SIG-M5 (cell line): ENCODE measurements around the gene SACM1L.
"Not testable (repeated sequence)": the region's sequence is repeated elsewhere in the genome, so short reads cannot be mapped to it uniquely, and the experiment has no call there.

Experiments used
- DNase-seq: peaks from one replicate; lab custom pipeline; 2025; lab: John Stamatoyannopoulos, UW

The SACM1L gene

DNA sequence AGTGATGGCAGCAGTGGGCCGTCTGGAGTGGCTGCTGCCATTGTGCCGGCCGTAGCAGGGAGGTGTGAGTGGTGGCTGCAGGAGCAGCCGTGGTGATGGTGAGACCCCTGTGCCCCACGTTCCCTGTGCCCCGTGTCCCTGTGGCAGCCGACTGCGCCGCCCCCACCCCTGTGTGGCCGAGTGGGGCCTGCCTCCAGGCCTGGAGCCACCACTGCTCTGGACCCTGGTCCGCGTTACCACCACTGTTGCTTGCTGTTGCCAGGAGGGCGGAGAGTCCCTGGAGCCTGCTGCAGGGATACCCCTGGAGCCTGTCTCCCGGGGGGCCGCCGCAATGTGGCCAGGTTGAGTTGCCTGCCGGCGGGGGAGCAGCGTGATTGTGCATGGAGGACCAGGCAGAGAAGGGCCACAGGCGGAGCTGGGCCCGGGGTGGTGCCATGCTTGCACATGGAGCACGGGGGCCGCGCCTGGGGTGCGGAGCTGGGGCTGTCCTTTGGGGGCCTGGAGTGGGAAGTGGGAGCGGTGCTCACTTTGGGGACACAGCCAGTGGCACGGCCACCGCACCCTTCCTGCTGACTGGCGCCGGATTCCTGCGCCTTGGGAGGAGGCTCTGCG is 57.1 kb downstream of the SACM1L start:
- DNase-seq = no peak

DNA sequence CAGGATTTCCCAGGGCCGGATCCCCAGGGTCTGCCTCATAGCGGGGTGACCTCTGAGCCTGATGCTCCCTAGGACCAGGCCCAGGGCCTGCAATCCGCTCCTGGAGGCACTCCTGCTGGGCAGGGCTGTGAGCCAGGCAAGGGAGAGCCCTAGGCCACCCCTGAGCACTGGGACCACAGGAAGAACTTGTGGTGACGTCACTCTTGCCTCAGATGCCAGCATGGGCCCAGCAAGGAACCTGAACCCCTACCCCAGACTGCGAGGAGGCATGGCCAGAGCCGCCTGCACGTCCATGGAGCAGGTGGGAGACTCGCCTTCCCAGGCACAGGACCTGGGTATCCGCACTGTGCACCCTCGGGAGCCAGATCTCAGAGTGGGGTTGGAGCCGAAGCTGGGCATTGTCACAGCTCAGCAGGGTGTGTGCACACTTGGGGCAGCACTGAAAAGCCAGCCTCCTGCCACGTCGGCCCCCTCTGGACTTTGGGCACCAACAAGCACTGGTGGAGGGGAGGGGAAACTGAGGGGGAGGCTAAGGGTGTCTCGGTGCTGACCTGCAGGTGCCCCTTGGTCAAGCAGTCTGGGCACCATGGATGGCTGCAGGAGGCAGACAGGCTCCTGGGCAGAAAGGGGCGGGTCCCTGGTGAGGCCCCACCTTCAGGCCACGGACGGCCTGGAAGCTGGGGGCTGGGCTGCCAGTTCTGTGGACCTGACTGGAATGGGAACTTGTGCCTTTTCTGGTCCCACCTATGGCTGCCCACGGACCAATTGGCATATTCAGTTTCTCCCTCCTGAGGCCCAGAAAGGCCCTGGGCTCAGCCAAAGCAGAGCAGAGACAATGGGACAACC is 57.8 kb downstream of the SACM1L start:
- DNase-seq = no peak

DNA sequence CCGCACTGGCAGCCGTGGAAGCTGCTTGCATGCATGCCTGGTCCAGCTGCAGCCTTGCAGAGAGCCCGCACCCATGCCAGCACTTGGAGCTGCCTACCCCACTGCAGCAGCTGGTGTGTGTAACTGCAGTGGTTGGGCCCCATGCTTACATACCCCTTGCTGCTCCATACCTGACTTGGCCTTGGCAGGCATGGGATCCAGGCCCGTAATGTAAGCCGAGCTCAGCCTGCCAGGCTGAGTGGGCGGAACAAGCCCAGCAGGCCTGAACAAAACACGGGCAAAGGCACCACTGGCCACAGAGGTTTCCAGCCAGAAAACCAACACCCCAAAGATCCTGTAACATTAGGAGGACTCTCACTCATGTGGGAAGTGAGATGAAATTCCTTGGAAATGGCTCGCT is 58.9 kb downstream of the SACM1L start:
- DNase-seq = no peak

DNA sequence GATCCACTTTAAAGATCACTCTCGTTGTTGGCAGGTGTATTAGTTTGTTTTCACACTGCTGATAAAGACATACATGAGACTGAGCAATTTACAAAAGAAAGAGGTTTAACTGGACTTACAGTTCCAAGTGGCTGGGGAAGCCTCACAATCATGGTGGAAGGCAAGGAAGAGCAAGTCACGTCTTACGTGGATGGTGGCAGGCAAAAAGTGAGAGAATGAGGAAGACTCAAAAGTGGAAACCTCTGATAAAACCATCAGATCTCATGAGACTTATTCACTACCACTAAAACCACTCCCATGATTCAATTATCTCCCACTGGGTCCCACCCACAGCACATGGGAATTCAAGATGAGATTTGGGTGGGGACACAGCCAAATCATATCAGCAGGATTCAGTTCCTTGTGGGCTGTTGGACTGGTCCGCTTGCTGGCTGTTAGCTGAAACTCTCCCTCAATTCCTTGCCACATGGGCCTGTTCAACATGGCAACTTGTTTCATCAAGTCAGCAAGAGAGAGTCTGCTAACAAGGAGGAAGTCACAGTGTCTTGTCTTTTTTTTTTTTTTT is 59.9 kb downstream of the SACM1L start:
- not testable (repeated sequence) for DNase-seq

DNA sequence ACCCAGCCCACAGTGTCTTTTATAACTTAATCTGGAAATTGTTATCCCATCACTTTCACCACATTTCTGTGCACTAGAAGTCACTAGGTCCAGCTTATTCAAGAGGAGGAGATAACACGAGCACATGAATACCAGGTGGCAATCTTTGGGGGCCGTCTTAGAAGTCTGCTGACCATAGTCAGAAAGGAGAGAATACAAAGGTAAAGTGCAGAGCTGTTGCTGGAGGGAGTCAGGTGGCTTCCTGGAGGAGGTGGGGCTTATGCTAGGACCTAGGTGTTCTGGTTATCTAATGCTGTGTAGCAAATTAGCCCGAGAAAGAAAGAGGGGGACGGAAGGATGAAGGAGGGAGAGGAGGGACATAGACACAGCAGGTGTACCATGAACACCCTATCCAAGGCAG is 60.7 kb downstream of the SACM1L start:
- DNase-seq = no peak

DNA sequence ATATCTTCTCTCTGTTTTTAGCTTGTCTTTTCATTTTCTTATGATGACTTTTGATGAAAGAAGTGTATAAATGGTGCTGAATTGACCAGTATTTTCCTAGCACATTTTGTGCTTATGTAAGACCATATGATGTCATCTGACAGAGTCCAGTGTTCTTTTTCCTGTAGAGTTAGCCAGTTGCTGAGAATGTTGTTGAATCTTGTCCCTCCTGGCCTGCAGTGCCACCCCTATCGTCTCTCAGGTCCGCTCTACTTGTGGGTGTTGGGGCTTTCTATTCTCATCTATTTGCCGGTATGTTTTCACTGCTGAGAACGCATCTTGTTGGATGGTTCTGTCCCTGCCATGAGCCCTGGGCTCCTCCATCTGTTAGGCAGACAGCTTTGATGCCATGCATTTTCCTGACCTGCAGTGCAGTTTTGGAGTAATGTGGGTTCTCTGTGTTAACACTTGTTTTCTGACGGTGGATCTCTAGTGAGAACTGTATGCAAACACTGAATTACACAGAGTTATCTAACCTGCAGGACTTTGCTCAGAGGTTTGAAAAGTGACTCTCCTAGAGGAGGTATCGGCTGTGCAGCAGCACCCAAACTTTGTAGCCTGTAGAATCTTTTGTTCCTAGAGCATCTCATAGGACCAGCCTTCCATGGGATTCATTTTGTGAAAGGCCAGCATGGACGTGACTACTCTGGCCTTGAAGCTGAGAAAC is 62.5 kb downstream of the SACM1L start:
- DNase-seq = no peak

DNA sequence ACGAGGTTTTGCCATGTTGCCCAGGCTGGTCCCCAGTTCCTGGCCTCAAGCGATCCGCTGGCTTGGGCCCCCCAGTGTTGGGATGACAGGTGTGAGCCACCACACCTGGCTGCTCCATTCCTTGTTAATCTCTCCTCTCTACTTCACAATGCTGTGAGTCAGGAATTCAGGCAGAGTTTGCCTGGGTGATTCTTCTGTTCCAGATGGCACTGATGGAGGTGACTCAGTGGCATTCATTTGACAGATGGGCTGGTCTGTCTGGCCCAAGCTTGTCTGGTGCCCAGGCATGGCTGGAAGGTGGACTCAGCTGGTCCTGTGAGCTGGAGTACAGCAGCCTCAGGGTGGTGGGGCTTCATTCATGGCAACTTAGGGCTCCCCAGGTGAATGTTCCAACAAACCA is 63.9 kb downstream of the SACM1L start:
- no peak for DNase-seq

DNA sequence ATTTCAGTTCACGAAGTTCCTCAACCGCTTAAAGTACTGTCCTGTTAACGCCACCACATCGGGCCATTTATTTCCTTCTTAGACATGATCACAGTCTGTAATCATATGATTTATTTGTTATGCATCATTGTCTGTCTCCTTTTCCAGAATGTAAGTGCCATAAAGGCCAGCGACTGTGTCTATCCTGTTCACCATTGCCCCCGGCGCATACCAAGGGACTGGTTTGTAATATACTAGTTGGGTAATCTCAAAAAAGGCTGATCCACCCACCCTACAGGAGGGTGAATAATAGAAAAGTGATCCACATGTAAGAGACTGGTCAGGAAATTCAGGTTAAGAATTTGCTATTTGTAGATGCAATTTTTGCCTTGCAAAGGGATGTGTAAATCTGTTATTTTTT is 65.3 kb downstream of the SACM1L start:
- no peak for DNase-seq

DNA sequence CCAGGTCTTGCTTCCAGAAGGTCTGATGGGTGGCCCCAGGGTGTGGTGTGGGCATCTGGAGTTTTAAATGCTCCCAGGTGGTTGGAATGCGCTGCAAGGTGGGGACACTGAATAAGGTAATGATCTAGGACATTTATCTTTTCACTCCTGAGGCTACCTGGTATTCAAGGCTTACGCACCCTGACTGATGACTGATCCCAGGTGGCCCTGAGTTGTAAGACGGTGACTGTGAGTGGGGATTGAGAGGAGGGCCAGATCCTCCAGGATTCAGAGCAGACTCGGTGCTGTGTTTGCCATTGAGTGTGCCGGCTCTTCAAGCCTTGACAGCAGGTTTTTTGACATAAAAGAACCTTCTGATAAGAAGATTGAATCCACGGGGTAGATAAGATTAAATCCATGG is 66.9 kb downstream of the SACM1L start:
- DNase-seq = no peak

DNA sequence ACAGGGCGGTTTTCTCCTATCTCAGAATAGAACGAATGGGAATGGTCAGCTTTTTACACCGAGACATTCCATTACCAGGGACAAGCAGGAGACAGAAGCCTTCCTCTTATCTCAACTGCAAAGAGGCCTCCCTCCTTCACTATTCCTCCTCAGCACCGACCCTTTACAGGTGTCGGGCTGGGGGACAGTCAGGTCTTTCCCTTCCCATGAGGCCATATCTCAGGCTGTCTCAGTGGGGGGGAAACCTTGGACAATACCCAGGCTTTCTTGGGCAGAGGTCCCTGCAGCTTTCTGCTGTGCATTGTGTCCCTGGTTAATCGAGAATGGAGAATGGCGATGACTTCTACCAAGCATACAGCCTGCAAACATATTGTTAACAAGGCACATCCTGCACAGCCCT is 67.9 kb downstream of the SACM1L start:
- DNase-seq = not testable (repeated sequence)

DNA sequence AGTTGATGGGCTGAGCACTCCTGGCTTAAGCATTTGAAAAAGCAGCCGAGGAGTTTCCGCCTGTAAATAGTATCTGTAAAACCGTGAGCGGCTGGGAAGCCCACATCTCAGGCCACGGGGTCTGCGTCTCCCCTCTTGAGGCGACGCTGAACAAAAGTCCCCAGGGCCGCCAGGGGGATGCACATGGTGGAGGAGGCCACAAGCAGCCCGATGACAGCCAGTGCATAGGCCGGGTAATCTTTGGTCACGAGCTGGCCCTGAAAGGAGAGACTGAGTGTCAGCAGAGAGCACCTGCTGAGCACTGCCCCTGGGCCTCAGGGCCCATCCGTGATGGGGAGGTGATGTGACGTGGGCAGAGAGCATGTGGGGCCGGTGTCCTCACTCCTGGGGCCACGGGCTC is 69.7 kb downstream of the SACM1L start:
- DNase-seq = no peak

DNA sequence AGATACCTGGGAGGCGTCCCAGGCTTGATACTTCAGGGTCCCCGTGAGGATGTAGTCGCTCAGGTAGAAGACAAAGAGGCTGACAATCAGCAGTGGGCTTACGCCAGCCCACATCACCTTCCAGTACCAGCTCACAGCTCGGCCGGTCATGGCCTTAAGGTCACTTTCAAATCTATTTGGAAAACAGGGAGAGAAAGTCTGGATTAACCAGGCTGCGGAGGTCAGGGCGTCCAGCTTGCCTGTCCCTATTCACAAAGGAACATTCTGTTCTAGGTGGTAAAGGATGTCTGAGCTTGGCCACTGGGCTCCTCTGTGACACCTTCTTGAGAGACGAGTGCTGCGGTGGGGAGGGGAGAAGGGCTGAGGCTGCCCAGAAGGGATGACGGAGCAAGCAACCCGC is 70.7 kb downstream of the SACM1L start:
- no peak for DNase-seq

DNA sequence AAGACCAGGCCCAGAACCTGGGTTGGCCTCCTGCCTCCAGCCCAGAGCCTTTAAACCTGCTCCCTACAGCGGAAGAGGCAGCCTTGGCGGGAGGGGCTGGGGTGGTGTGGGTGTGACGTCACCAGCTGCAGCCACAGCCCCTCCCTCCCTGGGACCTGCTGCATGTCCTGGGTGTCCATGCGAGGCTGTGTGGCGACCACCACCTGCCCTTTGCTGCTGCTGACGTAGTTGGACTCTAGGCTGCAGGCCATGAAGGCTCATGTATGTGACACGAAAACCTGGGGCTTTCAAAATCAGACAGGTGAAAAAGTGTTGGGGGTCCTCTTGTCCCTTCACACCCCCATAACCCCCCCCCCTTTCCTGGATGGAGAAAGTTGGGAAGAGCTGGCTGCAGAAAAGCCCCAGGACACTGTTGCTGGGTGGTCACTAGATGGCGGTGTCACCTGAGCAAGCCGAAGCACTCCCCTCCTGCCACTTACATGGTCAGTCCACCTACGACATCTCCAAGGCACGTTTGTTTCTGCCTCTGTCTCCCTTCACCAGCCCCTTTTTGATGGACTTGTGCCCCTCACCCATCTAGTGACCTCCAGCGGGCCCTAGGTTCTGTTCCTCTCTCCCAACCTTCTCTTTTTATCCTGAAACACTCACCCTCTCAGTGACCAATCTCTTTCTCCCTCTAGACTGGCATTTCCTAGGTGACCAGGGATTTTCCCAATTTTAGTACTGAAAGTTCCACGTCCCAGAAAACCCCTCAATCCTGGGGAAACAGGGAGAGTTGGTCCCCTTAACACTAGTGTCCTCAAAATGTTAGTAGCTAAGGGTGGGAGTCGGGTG is 71.9 kb downstream of the SACM1L start:
- no peak for DNase-seq

DNA sequence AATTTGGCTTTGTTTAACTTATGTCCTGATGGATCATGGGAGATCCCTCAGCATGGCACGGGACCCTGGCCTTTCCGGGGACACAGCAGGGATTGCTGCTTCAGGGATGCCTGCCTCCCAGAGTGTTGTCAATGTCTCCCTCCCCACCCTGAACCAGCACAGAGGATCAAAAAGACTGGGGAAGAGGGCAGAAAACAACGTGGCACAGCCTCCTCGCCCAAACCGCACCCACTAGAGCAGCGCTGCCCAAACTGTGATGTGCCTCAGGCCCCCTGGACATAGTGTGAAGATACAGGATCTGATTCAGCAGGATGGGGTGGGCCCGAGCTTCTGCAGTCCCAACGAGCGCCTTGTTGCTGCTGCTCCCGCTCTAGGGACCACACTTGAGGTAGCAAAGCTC is 72.6 kb downstream of the SACM1L start:
- no peak for DNase-seq

DNA sequence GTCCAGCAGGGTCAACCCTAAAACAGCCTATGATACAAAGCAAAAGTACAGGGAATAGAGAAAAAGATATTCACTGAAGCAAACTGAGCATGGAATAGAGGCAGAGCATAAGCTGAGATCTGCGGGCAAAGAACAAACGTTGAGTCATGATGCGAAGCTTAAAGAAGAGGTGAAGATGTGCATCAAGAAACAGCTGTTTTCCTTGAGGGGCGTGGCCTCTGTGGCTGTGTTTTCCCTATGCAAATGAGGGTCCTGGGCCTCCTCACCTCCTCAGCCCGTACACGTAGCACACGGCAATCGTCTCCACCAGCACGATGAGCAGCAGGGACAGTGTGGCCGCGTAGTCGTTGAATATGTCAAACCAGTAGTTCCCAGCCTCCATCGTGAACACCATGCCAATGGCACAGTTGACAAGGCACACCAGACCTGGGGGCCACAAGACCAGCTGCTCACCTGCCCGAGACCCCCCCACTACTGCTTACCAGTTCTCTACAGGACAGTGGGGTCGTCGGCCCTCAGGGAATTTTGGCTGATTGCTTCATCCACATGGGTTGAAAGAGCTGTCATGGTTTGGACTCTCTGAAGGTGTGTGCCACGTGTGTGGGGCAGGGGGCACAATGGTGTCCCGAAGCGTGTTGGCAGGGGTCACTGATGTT is 73.6 kb downstream of the SACM1L start:
- DNase-seq = no peak

DNA sequence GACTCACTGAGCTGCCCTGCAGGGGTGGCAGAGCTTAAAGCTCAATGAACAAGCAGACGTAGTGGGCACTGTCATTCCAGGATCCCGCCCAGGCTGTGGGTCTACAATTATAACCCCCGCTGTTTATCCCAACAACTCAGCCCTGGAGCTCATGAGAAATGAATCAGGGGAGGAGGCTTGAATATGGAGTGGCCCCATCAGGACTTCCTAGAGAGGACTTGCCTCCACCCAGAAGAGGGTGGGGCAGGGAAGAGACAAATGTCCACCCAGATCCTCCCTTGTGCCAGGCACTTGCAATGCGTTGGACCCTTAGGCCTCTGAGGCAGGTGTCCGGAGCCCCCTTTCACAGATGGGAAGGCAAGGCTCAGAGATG is 74.1 kb downstream of the SACM1L start:
- DNase-seq = no peak

DNA sequence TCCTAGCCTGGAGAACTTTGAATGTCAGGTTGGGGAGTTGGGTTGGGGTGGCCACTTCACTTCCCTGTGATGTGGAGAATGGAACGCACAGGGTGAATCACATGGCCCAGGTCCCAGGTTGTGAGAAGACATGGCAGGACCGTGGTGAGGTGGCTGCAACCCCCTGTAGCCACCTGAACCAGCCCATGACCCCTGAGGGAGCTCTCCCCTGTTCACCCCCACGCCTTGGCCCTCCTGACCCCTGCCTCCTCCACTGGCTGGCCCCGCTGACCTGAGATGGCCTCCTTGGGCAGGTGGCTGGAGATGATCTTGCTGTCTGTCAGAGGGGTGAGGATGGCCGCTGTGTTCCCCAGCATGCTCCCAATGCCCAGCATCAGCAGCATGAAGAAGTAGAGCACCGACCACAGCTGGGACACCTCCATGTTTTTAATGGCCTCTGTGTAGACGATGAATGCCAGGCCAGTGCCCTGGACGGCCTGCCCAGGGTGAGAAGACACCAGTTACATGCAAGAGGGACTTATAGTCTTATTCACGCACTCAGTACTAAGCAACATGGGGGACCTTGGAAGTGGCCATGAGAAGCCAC is 76.2 kb downstream of the SACM1L start:
- DNase-seq = no peak

DNA sequence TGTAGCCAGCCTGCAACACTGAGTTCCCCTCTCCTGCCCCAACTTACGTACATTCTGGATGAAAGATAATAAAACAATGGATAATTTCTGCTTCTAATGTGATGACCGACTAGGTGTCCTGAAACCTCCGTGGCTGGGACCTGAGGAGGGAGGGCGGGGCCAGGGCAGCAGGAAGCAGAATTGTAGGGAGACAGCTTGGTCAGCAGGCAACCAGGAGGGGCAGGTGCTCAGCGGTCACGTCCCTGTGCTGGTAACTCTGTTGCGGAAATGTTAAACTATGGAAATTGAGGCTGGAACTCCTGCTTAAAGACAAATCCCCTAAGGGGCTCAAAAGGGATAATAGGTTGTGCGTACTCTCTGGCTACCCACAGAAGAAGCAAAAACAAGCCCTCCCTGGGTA is 76.8 kb downstream of the SACM1L start:
- DNase-seq = no peak

DNA sequence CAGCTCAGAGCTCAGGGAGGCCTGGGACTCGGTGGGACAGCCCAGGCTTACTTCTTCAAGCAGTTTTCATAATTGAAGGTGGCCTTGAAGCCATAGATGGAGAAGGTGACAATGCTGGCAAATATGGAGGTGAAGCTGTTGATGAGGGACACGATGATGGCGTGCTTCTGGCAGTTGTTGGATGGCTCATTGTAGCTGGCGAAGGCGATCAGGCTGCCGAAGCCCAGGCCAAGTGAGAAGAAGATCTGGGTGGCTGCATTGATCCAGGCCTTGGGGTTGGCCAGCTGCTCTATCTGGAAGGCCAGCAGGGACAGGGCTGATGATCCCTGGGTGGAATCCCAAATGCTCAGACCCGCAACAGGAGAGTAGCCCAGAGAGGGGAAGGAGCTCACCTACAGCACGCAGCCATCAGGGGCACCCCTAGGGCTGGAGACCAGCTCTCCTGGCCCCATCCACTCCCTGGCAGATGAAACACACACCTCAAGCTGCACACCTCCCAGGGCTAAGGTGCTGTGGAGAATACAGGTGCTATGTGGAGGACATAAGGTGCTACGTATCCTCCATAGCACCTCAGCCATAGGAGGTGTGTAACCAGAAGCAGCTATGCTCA is 82.1 kb downstream of the SACM1L start:
- DNase-seq = no peak

DNA sequence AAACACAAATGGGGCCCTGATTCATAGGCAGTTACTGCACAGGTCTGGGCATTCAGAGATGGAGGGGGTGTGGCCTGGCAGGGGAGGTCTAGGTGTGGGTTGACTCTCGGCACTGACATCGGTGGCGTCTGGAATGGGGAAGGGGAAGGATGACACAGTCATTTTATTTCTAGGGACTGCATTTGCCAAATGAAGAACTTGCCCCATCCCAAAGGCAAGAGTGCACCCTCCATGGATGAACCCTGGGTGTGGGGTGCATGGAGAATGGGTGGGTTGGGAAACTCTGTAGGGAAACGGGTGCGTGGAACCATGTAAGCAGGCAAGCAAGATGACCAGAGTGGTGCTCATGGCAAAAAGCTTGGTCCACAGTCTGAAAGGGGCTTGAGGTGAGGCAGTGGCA is 82.6 kb downstream of the SACM1L start:
- DNase-seq = no peak
